HG03039 (cell line): ENCODE results near the gene SPON1.
"Not testable (repeated sequence)": the region's sequence is repeated elsewhere in the genome, so short reads cannot be mapped to it uniquely, and the experiment has no call there.

Source experiments
- ATAC-seq: cut with Tn5 transposase; IDR thresholded peaks from one replicate; pipeline ENCODE4 v1.9.1; 2021; ENCODE audit warnings: mild to moderate bottlenecking, moderate library complexity; ENCODE audit not compliant: unreplicated experiment

Gene SPON1

DNA sequence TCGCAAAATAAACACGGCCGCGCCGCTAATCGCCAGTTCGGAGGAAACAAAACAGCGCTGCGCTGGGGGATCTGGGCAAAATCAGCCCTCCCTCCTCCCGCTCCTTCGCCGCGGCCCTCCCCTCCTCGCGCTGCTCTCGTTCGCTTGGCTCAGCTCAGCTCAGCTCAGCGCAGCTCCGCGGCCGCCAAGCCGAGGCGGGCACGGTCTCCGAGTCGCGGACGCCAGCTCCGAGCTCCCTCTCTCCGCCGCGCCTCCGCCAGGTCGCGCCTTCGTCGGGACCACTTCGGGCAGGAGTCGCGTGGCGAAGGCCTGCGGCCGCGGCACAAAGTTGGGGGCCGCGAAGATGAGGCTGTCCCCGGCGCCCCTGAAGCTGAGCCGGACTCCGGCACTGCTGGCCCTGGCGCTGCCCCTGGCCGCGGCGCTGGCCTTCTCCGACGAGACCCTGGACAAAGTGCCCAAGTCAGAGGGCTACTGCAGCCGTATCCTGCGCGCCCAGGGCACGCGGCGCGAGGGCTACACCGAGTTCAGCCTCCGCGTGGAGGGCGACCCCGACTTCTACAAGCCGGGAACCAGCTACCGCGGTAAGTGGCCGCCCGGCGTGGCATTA is at the start of gene SPON1:
Gene SPON1, plus strand, starts transcription at position 162 of the 607 bp plus-strand sequence. Its CDS starts 182 bp downstream, at position 344.
- no peak for ATAC-seq

DNA sequence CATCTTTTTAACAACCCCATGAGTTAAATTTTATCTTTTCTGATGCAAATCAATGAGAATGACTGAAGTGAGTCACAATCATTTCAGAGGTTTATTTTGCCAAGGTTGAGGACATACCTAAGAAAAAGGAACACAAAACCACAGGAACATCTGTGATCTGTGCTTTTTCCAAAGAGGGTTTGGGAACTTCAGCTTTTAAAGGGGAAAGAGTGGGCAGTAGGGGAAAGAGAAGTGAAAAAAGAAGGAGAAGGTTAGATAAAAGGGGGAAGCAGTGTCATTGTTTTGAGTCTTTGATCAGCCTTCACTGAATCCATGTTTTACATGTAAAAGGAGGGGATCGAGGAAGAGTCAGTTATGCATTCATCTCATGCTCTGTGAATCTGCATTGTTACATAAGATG is 45.3 kb upstream of the SPON1 start:
- ATAC-seq: no peak

DNA sequence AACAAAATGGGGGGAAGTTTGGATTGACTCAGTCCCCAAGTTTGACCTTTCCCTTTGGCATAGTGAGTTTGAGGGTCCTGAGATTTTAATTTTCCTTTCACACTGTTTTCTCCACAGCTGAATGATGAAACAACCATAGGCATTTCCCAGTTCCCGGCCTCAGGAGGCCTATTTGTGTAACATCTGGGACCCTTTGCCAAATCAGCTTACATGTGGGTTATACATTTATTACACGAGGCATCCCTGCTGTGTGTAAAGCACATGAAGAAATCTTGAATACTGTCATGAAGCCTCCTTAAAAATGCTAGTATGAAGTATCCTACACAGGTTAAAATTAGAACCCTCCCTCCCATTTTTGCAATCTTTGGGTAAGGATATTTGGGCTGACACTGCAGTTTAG is 44.6 kb upstream of the SPON1 start:
- no peak for ATAC-seq

DNA sequence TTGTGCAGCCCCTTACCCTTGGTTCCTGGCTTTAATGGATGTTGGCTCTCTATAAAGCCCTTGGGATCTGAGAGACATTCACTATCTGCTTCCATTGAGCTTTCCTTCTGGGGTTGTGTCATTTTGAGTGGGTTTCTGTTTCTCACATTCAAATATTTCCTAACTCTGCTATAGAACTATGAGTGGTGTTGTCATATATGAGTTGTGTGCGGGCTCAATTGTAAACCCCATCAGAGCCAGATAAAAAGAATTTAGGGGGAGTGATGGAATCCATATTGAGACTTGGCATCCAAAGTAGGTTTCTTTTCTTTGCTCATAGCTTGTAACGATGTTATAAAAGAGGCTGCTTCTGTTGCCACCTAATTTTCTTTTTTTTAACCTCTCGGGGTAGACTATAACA is 41.8 kb upstream of the SPON1 start:
- ATAC-seq: no peak

DNA sequence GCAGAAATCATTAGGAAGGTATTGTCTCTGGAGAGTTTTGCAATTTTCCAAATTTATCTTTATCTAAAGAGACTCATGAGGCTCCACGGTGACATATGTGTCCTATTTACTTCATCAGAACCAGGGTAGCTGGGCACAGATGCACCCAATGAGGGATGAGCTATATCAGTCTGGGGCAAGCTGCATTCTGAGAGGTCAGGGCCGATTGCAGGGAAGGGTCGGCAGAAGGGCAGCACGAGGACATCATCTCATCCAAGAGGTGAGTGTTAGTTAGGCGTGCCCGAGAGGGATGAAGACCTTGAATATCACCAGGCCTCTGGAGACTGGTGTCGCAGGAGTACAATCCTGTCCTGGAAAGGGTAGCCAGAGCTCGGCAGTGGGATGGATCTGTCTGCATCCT is 41.0 kb upstream of the SPON1 start:
- no peak for ATAC-seq

DNA sequence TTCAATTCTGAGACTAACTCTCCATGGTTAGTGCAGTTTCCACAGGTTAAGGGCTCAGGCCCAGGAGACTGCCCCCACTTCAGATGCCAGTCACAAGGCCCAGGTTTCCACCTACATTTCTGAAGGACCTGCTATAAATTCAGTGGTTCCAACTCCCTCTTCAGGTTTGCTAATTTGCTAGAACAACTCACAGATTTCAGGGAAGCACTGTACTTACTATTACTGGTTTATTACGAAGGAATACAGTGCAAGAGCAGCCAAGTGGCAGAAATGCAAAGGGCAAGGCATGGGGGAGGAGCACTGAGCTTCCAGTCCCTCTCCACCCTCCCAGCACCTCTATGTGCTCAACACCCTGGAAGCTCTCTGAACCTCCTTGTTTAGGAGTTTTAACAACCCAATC is 39.3 kb upstream of the SPON1 start:
- ATAC-seq: no peak

DNA sequence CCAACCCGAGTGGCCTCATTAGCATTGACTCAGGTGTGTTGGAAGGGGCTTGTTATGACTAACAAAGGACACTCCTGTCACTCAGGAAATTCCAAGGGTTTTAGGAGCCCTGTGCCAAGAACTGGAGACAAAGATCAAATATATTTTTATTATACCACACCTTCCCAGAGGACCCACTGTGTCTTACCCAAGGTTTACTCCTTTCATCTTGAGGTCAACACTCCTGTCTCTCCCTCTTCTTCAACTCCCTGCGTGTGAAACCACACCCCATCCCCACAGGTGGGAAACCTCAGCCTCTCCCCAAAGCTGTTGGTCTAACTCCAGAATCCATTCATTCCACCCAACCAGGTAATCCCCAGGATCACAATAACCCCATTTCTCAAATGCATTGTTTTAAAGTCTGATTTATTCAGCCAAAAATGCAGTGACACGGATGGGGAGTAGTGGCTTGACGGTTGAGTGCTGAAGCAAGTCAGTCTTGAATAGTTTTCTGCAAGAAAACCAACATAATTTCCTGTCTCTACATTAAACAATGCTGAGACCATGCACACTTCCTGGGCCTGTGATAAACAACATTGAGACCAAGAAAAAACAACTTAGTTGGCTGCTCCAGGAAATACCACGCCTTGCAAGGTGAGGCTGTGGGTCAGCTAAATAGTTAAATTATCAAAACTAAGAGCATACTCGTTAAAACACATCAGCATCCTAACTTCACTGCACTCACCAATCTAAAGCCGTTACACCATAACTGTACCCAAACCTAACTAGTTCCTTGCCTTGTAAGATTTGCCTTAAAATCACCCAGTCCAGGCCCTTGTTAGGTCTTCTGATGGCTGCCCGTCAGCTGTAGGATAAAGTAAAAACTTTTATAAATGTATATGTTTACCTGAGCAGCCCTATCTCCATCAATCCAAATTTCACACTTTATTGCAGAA is 38.5 kb upstream of the SPON1 start:
- ATAC-seq: no peak

DNA sequence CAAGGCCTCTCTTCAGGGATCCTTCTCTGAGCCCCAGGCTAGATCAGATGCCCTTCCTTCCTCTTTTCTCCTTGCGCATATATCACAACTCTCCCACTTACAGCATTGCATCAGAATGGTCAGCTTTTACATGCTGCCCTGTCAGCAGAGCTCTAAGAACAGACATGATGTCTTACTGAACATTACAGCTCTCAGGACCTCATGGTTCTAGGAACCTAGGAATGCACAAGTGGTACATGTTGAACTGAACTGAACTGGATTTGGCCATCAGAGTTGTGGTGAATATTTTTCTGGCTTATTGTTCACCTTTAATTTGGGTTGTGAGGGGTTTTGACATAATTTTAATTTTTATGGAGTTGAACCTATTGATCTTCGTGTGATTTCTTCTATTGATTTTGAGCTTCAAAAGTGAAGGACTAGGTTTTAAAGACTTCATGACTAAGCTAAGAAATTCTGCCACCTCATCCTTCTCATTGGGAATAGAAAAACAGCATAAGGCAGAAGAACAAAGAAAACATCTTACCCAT is 37.7 kb upstream of the SPON1 start:
- ATAC-seq: no peak

DNA sequence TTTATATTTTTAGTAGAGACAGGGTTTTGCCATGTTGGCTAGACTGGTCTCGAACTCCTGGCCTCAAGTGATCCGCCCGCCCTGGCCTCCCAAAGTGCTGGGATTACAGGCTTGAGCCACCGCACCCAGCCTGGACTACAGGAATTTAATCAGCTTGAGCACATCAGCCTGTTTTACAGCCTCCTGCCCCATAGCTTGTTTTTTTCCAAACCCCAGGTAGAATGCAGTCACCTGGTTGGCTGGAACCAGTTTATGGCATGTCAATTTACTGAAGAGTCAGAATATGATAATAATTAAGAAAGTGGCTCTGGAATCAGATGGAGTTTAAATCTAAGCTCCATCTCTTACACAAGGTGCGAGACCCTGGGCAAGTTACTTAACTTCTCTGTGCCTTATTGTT is 36.2 kb upstream of the SPON1 start:
- ATAC-seq: not testable (repeated sequence)

DNA sequence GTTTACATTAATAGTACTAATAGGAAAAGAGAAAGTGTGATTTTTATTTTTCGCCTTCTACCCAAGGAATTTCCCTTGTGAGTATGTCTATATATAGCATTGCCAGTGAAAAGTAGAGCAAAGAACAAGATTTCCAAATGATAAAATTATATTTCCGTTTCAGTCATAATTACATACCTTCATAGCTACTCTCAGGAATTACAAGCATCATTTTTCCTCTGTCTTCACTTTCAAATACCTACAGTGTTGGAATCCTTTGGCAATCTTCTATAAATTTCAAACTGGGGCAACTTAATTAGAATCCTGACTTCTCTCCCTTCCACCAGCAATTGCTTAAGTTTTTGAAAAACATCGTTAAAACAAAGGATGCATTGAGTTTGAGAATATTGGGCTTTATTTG is 35.5 kb upstream of the SPON1 start:
- no peak for ATAC-seq

DNA sequence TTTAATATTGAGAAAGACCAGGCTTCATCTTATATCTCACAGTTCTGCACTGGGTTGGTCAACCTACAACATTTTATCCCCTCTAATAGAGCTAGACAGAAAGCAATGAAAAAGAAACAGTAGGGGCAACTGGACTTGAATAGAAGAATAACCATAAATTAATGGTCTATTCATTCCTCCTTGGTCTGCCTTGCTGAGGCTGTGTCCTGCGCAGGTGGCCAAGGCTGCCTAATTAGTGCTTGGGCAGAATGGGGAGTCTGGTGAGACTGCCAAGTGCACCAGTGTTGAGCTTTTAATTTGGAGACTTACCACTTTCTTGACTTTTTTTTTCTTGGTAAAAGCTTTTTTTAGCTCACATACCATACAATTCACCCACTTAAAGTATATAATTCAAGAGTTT is 35.0 kb upstream of the SPON1 start:
- ATAC-seq: no peak

DNA sequence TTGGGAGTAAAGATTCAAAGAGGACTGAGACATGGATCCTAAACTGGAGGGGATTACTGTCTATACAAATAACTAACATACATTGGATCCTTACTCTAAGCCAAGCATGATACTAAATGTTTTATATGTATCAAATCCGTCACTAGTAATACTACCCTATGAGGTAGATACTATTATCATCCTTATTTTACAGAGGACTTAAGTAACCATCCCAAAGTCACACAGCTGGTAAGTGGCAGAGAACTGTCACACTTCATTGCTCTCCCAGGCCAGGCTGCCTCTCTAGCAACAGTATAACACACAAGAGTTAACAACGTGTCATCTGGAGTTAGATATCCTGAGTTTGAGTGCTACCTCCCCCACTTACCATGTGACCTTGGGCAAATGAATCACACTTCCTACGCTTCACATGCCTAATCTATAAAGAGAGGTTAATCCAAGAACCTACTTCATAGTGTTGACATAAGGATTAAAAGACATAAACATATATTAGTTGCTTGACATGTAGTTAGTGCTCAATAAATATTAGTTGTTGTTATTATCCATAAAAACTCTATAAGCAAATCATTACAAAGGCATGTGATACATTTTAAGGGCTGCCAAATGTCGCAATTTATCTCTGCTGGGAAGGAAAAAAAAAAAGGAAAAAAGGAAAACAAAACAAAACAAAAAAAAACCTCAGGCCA is 33.8 kb upstream of the SPON1 start:
- ATAC-seq: no peak

DNA sequence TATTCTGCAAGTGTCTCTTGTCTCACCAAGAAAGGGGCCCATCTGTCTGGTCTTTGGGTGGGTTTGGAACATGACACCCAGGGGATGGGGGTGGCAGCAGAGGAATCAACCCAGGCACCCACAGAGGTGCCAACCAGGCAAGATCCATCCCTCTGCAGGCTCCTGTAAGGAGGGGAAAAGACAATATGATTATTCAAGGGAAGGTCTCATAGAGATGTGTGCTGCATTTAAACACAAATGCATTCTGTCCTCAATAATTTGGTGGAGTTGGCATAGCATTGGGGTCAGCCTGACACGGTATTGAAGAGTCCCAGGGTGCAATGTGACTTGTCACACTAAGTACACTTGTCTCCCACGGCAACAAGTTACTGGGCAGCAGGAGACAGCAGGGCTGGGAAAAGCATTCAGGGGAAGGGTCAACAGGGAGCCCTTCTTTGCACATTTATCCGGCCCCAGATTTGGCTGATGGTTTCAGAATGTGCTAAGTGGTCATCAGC is 33.1 kb upstream of the SPON1 start:
- ATAC-seq: no peak

DNA sequence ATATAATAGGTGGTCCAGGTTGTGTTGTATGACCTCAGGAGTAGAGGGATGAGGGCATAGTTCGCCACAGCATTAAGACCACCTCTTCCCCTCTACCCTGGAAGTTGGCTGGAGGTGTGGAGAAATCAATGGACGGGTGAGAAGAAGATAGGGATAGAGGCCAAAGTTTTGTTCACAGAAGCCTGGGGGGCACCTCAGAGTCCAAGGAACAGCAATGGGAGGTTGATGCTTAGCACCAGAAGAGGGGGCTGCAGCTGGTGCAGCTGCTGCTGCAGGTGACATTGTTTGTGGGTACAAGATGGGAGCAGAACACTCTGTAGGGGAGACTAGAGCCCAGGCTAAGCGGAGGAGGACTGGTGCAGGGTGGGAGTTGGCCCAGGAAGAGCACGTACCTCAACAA is 31.2 kb upstream of the SPON1 start:
- ATAC-seq: no peak

DNA sequence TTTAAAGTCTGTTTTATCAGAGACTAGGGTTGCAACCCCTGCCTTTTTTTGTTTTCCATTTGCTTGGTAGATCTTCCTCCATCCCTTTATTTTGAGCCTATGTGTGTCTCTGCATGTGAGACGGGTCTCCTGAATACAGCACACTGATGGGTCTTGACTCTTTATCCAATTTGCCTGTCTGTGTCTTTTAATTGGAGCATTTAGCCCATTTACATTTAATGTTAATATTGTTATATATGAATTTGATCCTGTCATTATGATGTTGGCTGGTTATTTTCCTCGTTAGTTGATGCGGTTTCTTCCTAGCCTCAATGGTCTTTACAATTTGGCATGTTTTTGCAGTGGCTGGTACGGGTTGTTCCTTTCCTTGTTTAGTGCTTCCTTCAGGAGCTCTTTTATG is 25.4 kb upstream of the SPON1 start:
- ATAC-seq: not testable (repeated sequence)

DNA sequence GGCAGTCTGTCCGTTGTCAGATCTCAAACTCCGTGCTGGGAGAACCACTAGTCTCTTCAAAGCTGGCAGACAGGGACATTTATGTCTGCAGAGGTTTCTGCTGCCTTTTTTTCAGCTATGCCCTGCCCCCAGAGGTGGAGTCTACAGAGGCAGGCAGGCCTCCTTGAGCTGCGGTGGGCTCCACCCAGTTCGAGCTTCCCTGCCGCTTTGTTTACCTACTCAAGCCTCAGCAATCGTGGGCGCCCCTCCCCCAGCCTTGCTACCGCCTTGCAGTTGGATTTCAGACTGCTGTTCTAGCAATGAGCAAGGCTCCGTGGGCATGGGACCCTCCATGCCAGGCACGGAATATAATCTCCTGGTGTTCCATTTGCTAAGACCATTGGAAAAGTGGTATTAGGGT is 23.7 kb upstream of the SPON1 start:
- ATAC-seq: not testable (repeated sequence)

DNA sequence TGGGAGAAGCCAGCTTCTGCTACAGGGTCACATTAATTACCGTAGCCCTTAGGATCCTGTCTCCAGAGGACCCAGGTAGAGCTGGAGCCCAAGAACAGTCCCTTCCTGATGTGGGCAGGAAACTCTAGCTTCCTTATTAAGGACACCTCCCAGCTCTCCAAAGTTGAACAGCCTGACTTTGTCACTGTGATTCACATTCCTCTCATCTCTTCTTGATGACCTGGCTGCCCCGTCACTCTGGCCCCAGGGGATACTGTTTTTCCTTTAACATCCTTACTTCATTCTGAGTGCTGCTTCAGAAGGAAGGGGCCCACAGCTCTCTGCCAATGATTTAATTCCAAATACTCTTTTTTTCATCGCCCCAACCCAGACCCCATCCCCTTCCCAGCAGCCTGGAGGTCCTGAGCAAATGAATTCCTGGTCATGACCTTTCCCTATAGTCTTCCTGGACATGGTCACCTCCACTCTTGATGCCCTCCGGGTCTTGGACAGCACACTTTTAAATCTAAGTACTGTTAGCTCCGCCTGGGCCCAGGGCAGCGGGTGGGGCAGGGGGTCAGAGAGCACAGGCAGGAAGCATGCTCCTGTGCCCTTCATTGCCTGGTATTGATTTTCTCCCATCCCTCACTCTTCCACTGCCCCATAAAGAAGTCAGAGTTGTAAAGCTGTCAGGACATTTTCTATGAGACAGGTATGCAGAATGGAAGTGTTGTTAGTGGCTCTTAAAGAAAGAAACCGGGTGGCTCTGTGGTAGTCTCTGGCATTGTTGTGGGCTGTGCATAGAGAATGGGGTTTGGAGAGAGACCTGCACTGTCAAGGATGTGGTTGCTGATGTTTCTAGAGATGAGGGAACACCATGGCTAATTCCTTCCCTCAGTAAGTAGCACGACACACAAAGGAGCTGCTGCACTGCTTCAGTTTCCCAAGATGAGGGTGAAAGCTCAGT is 22.3 kb upstream of the SPON1 start:
- ATAC-seq: no peak

DNA sequence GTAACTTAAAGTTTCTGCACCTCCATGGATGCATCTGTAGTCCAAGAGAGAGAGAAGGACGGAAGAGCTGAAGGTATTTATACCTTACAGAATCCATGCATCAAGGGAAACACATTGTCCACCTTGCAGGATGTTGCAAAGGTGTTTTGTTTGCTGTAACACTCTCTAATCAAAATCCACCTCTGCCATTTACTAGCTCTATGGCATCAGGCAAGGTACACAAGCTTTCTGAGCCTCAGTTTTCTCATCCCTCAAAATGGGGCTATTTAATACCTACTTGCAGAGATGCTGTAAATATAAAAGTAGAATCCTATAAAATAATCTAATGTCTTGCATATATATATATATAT is 21.6 kb upstream of the SPON1 start:
- ATAC-seq: no peak

DNA sequence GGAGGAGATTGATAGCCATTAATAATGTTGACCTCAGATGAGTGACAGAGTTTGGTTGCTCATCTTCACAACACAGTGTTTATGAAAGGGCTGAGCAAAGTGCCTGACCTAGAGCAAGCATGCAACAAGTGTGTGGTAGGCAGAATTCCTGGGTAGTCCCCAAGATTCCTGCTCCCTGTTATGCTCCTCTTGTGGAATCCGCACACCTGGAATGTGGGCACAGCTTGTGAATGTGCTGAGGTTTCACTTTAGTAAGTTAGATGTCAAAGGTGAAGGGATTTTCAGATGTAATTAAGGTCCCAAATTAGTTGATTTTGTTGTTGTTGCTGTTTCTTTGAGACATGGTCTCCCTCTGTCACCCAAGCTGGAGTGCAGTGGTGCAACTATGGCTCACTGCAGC is 20.7 kb upstream of the SPON1 start:
- ATAC-seq: no peak

DNA sequence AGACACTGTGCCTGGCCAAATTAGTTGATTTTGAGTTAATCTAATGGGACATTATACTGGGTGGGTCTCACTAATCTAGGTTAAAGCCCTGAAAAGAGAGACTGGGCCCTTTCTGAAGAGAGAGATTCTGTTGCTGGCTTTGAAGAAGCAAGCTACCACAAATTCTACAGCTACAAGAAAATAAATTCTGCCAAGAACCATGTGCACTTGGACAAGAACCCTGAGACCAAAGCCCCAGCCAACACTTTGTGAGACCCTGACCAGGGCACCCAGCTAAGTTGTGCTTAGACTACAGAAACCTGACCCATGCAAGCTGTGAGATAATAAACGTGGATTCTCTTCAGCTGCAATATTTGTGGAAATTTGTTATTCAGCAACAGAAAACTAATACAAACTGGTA is 20.1 kb upstream of the SPON1 start:
- ATAC-seq: no peak
